ENCODE measurements around the gene HNRNPA1L2.
"Not testable (repeated sequence)": the region's sequence is repeated elsewhere in the genome, so short reads cannot be mapped to it uniquely, and the experiment has no call there.

DNA sequence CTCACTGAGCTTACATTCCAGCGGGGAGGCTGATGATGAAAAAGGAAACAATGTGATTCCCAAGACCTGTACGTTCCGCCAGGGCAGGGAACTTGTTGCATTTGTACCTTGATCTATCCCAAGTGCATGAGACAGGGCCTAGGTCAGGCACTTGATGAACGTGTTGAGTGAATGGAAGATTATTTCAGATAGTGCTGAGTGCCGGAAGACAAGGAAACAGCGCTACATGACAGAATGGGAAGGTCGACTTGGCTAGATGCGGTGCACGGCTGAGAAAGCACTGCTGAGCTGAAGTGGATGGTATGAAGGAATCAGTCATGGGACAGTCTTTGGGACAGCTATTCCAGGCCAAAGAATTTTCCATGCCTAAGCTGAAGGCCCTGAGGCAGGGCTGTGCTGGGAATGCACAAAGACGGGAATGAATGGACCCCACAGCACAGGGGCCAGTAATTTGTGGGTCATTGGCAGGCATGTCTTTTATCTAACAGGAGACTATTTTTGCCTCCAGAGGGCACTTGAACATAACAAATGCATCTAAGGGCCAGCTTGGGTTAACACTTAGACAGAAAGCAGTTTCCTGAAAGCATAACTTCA lies 33.1 kb upstream of the HNRNPA1L2 start:
- TF ChIP-seq, protein P1, sequence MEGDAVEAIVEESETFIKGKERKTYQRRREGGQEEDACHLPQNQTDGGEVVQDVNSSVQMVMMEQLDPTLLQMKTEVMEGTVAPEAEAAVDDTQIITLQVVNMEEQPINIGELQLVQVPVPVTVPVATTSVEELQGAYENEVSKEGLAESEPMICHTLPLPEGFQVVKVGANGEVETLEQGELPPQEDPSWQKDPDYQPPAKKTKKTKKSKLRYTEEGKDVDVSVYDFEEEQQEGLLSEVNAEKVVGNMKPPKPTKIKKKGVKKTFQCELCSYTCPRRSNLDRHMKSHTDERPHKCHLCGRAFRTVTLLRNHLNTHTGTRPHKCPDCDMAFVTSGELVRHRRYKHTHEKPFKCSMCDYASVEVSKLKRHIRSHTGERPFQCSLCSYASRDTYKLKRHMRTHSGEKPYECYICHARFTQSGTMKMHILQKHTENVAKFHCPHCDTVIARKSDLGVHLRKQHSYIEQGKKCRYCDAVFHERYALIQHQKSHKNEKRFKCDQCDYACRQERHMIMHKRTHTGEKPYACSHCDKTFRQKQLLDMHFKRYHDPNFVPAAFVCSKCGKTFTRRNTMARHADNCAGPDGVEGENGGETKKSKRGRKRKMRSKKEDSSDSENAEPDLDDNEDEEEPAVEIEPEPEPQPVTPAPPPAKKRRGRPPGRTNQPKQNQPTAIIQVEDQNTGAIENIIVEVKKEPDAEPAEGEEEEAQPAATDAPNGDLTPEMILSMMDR (IDR thresholded peaks at IDR 0.05 in 8 of 11, conservative IDR thresholded peaks at IDR 0.05 in 3 of 11) = peak in 8 of 11 experiments; percentile 14 to 53 (median 40)
- TF ChIP-seq POLR2A, POLR2AphosphoS5 (IDR thresholded peaks at IDR 0.05): not testable (repeated sequence)

Measured in spleen (tissue), 7 donors.